Ovary (tissue), 3 donors: Measurements from ENCODE around the gene DLX1.

Experiments used
- CTCF ChIP-seq, 3 donors: fragments of 450-650 bp in 2 of 3; fragments of 200-600 bp in 1 of 3; IDR thresholded peaks; one replicate each; pipeline versions ENCODE4 v1.5.1 to v1.8.0; 2016 to 2022; ENCODE audit warnings: antibody characterized with exemption in 3 of 3, mild to moderate bottlenecking in 1 of 3
- EP300 ChIP-seq: sonication (generic); formaldehyde crosslinking; IDR thresholded peaks from one replicate; pipeline ENCODE4 v1.6.1; 2017; ENCODE audit warnings: antibody characterized with exemption
- POLR2A ChIP-seq: fragments of 450-650 bp; IDR thresholded peaks from one replicate; pipeline ENCODE4 v1.6.1; 2017; ENCODE audit warnings: antibody characterized with exemption, mild to moderate bottlenecking, moderate library complexity
- donor health status: DM: no; HTN: no; CAD: no.

GRCh38 chr2:172046866-172047565 lies 38.3 kb upstream of the DLX1 start:
- TF ChIP-seq CTCF (IDR thresholded peaks at IDR 0.05) (no peak), POLR2A (no peak), EP300 (no peak)
